ENCODE measurements around the gene APOBR.

The APOBR gene

DNA sequence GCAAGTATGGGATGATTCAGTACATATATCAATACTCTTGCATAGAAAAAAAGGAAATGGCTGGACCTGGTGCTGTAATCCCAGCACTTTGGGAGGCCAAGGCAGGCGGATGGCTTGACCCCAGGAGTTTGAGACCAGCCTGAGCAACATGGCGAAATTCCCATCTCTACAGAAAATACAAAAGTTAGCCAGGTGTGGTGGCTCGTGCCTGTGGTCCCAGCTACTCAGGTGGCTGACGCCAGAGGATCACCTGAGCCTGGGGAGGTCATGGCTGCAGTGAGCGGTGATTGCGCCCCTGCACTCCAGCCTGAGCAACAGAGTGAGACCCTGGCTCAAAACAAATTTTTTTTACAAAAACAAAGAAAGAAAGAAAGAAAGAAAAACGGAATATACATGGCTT, 52.2 kb downstream of the APOBR start:
- H3K4me3 ChIP-seq (ENCODE audit: low read length) = no peak overlapping the region
- TF ChIP-seq ZNF274 (IDR thresholded peaks at IDR 0.05; ENCODE audit: low read depth, low read length) = no peak

DNA sequence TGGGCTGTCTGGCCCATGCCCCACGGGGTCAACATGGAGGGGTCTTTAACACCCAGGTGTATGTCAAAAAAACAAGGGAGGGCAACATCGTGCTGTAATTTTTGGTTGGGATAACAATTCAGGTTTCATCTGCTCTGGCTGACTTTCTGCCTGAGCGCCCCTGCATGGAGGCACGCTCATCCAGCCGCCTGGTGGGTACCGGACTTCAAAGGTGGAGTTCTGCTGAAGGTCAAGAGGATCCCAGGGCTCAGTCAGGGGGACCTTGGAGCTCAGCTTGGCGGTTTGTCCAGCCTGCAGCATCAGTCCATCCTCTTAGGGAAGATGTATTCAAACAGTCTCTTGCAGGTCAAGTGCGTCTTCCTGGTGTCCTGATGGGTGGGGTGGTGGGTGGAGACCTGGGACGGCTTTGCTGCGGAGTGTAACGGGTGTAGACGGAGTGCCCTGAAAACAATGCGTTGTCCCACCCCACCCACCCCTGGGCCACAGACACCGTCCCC, 53.9 kb downstream of the APOBR start:
- H3K4me3 ChIP-seq (ENCODE audit: low read length) = no peak overlapping the region
- no peak for TF ChIP-seq ZNF274 (IDR thresholded peaks at IDR 0.05; ENCODE audit: low read depth, low read length)
